Stimulated activated naive CD8-positive, alpha-beta T cell treated with anti-CD3 and anti-CD28 coated beads, Interleukin-15, Interleukin-2, amounts not matched to agents 100 U/mL and 50 U/mL, for 24 hours (primary cell): ENCODE data around the gene SKA3.
A peak's percentile ranks its signal among the peaks of the same experiment; 100 is the strongest.

Source experiments
- ATAC-seq: fragments of 150-1000 bp; cut with Tn5 transposase; one replicate; pipeline ENCODE4 v1.10.0; 2021
- DNase-seq: peaks from one replicate; pipeline ENCODE4 v3.0.0; 2021

SKA3 gene

DNA sequence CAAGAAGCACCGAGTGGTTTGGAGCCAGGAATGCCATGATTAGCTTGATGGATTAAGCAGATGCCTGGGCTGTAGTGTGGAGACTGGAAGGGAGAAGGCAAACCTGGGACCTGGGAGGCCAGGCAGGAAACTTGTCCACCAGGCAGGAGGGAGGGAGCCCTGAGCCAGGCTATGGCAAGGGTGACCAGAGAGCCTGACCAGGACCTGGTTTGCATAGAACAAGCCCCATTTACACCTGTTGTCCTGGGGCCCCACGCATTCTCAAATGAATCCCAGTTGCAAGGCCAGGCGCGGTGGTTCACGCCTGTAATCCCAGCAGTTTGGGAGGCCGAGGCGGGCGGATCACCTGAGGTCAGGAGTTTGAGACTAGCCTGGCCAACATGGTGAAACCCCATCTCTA is 64.8 kb downstream of the SKA3 start:
- no peak for ATAC-seq
- no peak for DNase-seq

DNA sequence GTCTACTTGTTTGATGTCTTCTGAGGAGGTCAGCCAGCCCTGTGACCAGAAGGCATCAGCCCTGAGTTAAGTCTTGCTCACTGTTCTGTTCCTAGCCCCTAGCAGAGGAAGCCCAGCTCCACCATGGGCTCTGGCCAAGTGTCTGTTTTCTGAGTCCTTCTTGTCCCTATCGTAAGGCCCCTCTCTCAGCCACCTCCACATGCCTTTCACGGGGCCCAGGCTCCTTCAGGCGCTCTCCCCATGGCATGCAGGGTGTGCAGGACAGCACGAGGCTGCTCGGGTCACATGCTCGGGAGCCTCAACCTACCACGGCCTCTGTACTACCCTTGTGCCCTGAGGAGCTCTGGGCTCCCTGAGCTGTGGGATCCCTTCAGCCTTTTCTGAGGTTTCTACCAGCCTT is 67.2 kb downstream of the SKA3 start:
- no peak for DNase-seq

DNA sequence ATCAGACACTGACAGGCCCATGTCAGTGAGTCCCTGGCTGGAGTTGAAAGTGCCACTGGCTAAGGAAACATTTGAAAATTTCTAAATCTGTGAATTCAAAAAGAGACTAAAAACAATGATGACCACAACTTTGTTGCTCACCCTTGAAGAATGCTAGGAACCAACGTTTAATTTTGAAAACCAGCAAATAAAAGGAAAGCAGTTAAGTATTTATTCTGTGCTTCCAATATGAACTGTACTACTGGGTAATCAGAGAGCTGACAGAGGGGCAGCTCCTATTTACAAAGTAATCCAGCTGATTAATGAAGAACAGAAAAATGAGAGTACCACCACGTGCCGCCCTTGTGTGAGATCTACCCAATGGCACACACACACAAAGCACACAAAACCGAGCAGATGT is 70.3 kb downstream of the SKA3 start:
- DNase-seq (no peak), ATAC-seq (no peak)

More for the DNA sequence above, 67.2 kb downstream of the SKA3 start:
- peak; percentile 31 for ATAC-seq

DNA sequence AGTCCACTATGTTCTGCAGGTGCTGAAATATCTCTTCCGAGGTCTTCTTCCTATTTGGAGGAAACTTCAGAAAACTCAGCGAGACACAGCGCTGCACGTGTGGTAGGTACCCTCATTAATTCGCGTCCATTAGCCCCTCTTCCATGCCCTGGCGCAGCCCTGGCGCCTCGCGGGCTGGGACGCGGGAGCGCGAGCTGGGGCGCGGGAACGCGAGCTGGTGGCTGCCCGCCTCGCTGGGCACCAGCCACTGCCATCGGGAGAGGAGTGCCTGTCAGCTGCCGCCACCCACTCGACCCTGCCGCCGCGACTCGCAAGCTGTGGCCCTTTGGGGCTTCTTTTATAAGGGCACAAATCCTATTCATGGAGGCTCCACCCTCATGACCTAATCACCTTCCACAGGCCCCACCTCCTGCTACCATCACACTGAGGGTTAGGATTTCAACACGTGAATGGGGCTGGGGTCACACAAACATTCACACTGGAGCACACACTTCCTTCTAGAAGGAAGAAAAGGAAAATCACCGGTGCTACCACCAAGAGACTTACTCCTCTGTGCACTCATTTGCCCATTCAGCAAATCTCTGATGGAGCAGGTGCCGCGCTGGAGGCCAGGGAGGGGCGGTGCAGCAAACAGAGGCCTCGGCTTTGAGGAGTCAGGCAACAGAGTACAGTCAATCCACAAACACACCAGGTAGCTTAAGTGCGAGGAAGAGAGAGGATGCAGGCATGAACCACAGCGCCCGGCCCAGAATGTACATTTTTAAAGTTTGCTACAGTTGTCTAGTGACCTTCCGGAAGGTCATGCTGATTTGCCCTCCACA is 71.9 kb downstream of the SKA3 start:
- DNase-seq (no peak), ATAC-seq (no peak)
